ENCODE data around the gene RDH12. TPM values are rescaled to one million over a fixed set of nuclear protein-coding genes. Genes with fewer than 3 reads are reported as not detected.

RDH12 gene
- total RNA-seq, 1 experiment from 2014 or later: not detected

GRCh38 chr14:67744046-67744445 is 42.4 kb downstream of the RDH12 start:
- BruUV-seq (replicated peaks): no TSS peak
- TF ChIP-seq EZH2 (IDR thresholded peaks at IDR 0.05; ENCODE audit: low read depth) (no peak), CTCF (conservative IDR thresholded peaks at IDR 0.05) (no peak)
- Histone ChIP-seq H3K36me3 (ENCODE audit: low read depth) (peaks cover 2% of the 10 kb centered on the region; the same call in 1 of the 2 replicates), H3K9me3 (ENCODE audit: insufficient read depth, low read depth) (no peaks in the 10 kb centered on the region), H3K4me1 (replicated peaks; ENCODE audit: insufficient read depth) (0 out of 2 replicates have a peak, but pooled peaks cover 8% of the 10 kb centered on the region), H2AFZ (no peak overlapping the region), H3K27me3 (ENCODE audit: insufficient read depth, low read depth) (no peaks in the 10 kb centered on the region), H3F3A (ENCODE audit: insufficient read depth, low read depth) (0 out of 2 replicates have a peak, but pooled peaks cover 1% of the 10 kb centered on the region), H3K4me2 (no peak overlapping the region), H3K27ac (no peak overlapping the region), H4K20me1 (ENCODE audit: insufficient read depth) (no peaks in the 10 kb centered on the region), H3K9me2 (ENCODE audit: insufficient read depth) (no peaks in the 10 kb centered on the region; the same call in 1 of the 2 replicates), H3K4me3 (no peak overlapping the region), H3K79me2 (ENCODE audit: low read depth) (no peaks in the 10 kb centered on the region)
- no peak for DNase-seq
- CTCF ChIA-PET: no interaction called here
- POLR2A ChIA-PET (ENCODE audit: unreplicated experiment): no interaction called here
- intact Hi-C loops (cut with micrococcal nuclease; ENCODE audit: unreplicated experiment): no loop called here

GRCh38 chr14:67746927-67747326 is 45.2 kb downstream of the RDH12 start:
- Histone ChIP-seq H4K20me1 (ENCODE audit: insufficient read depth) (no peaks in the 10 kb centered on the region), H3K4me3 (no peak overlapping the region), H3K27ac (no peak overlapping the region), H3K4me2 (no peak overlapping the region), H3K79me2 (ENCODE audit: low read depth) (no peaks in the 10 kb centered on the region), H3K36me3 (ENCODE audit: low read depth) (peaks cover 2% of the 10 kb centered on the region; the same call in 1 of the 2 replicates), H3K27me3 (ENCODE audit: insufficient read depth, low read depth) (no peaks in the 10 kb centered on the region), H3K9me3 (ENCODE audit: insufficient read depth, low read depth) (no peaks in the 10 kb centered on the region), H2AFZ (no peak overlapping the region), H3K9me2 (ENCODE audit: insufficient read depth) (no peaks in the 10 kb centered on the region; the same call in 1 of the 2 replicates), H3K4me1 (replicated peaks; ENCODE audit: insufficient read depth) (no peaks in the 10 kb centered on the region), H3F3A (ENCODE audit: insufficient read depth, low read depth) (no peaks in the 10 kb centered on the region)
- BruUV-seq (replicated peaks): no TSS peak
- ChIA-PET POLR2A (ENCODE audit: unreplicated experiment) (interaction anchor here (0.6 kb wide), 1 partner anchor 289 kb away, joined by 5 read pairs; no protein-coding TSS in a partner anchor), CTCF (interaction anchor here (0.7 kb wide), 1 partner anchor 149 kb away, joined by 7 read pairs; no protein-coding TSS in a partner anchor)
- DNase-seq: no peak
- TF ChIP-seq EZH2 (IDR thresholded peaks at IDR 0.05; ENCODE audit: low read depth): no peak
- intact Hi-C loops (cut with micrococcal nuclease; ENCODE audit: unreplicated experiment): no loop called here

GRCh38 chr14:67748312-67748711 is 46.6 kb downstream of the RDH12 start:
- H3K4me2 ChIP-seq: no peak overlapping the region
- CTCF ChIA-PET: no interaction called here
- H3K9me2 ChIP-seq (ENCODE audit: insufficient read depth): no peaks in the 10 kb centered on the region; the same call in 1 of the 2 replicates
- POLR2A ChIA-PET (ENCODE audit: unreplicated experiment): interaction anchor here (0.6 kb wide), 2 partner anchors 89 to 171 kb away, joined by 4 to 7 read pairs; no protein-coding TSS in a partner anchor
- no peak overlapping the region for H2AFZ ChIP-seq
- no peak overlapping the region for H3K27ac ChIP-seq
- TF ChIP-seq EZH2 (IDR thresholded peaks at IDR 0.05; ENCODE audit: low read depth) (no peak), CTCF (conservative IDR thresholded peaks at IDR 0.05) (no peak)
- BruUV-seq (replicated peaks): no TSS peak
- no peaks in the 10 kb centered on the region for H3K79me2 ChIP-seq (ENCODE audit: low read depth)
- H3K4me3 ChIP-seq: no peak overlapping the region
- peaks cover 2% of the 10 kb centered on the region; the same call in 1 of the 2 replicates for H3K36me3 ChIP-seq (ENCODE audit: low read depth)
- H3F3A ChIP-seq (ENCODE audit: insufficient read depth, low read depth): no peaks in the 10 kb centered on the region
- intact Hi-C loops (cut with micrococcal nuclease; ENCODE audit: unreplicated experiment): no loop called here
- no peaks in the 10 kb centered on the region for H3K4me1 ChIP-seq (replicated peaks; ENCODE audit: insufficient read depth)
- H3K27me3 ChIP-seq (ENCODE audit: insufficient read depth, low read depth): no peaks in the 10 kb centered on the region
- no peaks in the 10 kb centered on the region for H4K20me1 ChIP-seq (ENCODE audit: insufficient read depth)
- H3K9me3 ChIP-seq (ENCODE audit: insufficient read depth, low read depth): no peaks in the 10 kb centered on the region
- DNase-seq: no peak

All from PC-9 (cell line).